Measurements from ENCODE around the gene ADAM30.

Gene ADAM30

GRCh38 chr1:119933397-119933796 is 37.1 kb upstream of the ADAM30 start:
- TF ChIP-seq CTCF (conservative IDR thresholded peaks at IDR 0.05) (no peak), ZFX (IDR thresholded peaks at IDR 0.05) (no peak)
- no peak overlapping the region for H3K27ac ChIP-seq

GRCh38 chr1:119929643-119930315 is 33.5 kb upstream of the ADAM30 start:
- no peak for TF ChIP-seq ZFX (IDR thresholded peaks at IDR 0.05)
- no peak for TF ChIP-seq CTCF (conservative IDR thresholded peaks at IDR 0.05)
- H3K27ac ChIP-seq: no peak overlapping the region

GRCh38 chr1:119926553-119926952 is 30.2 kb upstream of the ADAM30 start:
- TF ChIP-seq ZFX (IDR thresholded peaks at IDR 0.05) (no peak), CTCF (conservative IDR thresholded peaks at IDR 0.05) (no peak)

GRCh38 chr1:119924948-119925898 is 28.9 kb upstream of the ADAM30 start:
- TF ChIP-seq CTCF (conservative IDR thresholded peaks at IDR 0.05) (no peak), ZFX (IDR thresholded peaks at IDR 0.05) (no peak)
- no peak overlapping the region for H3K27ac ChIP-seq

More at GRCh38 chr1:119926553-119926952, 30.2 kb upstream of the ADAM30 start:
- H3K27ac ChIP-seq: no peak overlapping the region

GRCh38 chr1:119920104-119920968 is 24.0 kb upstream of the ADAM30 start:
- no peak overlapping the region for H3K27ac ChIP-seq
- TF ChIP-seq CTCF (conservative IDR thresholded peaks at IDR 0.05) (no peak), ZFX (IDR thresholded peaks at IDR 0.05) (no peak)

GRCh38 chr1:119919241-119919640 is 22.9 kb upstream of the ADAM30 start:
- H3K27ac ChIP-seq: no peak overlapping the region
- TF ChIP-seq ZFX (IDR thresholded peaks at IDR 0.05): no peak
- no peak for TF ChIP-seq CTCF (conservative IDR thresholded peaks at IDR 0.05)
